ENCODE data around the gene SEH1L.
A peak's percentile ranks its signal among the peaks of the same experiment; 100 is the strongest.
"Not testable (repeated sequence)": the region's sequence is repeated elsewhere in the genome, so short reads cannot be mapped to it uniquely, and the experiment has no call there.

The SEH1L gene, protein sequence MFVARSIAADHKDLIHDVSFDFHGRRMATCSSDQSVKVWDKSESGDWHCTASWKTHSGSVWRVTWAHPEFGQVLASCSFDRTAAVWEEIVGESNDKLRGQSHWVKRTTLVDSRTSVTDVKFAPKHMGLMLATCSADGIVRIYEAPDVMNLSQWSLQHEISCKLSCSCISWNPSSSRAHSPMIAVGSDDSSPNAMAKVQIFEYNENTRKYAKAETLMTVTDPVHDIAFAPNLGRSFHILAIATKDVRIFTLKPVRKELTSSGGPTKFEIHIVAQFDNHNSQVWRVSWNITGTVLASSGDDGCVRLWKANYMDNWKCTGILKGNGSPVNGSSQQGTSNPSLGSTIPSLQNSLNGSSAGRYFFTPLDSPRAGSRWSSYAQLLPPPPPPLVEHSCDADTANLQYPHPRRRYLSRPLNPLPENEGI

GRCh38 chr18:12947285-12948049 is at the start of gene SEH1L:
Gene SEH1L, plus strand, starts transcription at chr18:12948011. Its CDS starts 111 bp downstream, at chr18:12948122.
- Histone ChIP-seq H3K4me3 (ENCODE audit: low read depth, low read length) (peak within 1 kb of the TSS; percentile 89), H3K36me3 (ENCODE audit: control insufficient read depth, insufficient read depth, low read length) (no peaks in the 10 kb centered on the region), H3K4me1 (ENCODE audit: control insufficient read depth, insufficient read depth, low read length) (no peaks in the 10 kb centered on the region), H3K9ac (ENCODE audit: low read depth, low read length) (peak within 1 kb of the TSS; percentile 68), H3K9me3 (ENCODE audit: control insufficient read depth, insufficient read depth, low read length) (no peaks in the 10 kb centered on the region), H3K27me3 (ENCODE audit: control insufficient read depth, insufficient read depth, low read length) (no peaks in the 10 kb centered on the region)

GRCh38 chr18:12901208-12901607 is 46.6 kb upstream of the SEH1L start:
- H3K27me3 ChIP-seq (ENCODE audit: control insufficient read depth, insufficient read depth, low read length): not testable (repeated sequence)

DNA sequence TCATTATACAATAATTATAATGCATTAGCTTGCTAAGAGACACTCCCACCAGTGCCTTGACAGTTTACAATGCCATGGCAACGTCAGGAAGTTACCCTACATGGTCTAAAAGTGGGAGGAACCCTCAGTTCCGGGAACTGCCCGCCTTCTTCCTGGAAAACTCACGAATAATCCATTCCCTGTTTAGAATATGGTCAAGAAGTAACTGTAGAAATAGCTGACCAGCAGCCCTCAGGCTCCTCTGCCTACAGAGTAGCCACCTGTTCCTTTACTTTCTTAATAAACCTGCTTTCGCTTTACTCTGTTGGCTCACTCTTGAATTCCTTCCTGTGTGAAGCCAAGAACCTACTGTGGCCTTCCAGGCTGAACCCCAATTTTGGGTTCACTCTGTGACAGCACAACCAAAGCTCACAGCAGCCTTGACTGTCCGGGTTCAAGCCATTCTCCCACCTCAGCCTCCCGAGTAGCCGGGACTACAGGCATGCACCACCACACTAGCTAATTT is 43.7 kb upstream of the SEH1L start:
- H3K27me3 ChIP-seq (ENCODE audit: control insufficient read depth, insufficient read depth, low read length): no peaks in the 10 kb centered on the region
- no peaks in the 10 kb centered on the region for H3K36me3 ChIP-seq (ENCODE audit: control insufficient read depth, insufficient read depth, low read length)
- no peak overlapping the region for H3K4me3 ChIP-seq (ENCODE audit: low read depth, low read length)
- no peaks in the 10 kb centered on the region for H3K9me3 ChIP-seq (ENCODE audit: control insufficient read depth, insufficient read depth, low read length)
- no peaks in the 10 kb centered on the region for H3K4me1 ChIP-seq (ENCODE audit: control insufficient read depth, insufficient read depth, low read length)
- H3K9ac ChIP-seq (ENCODE audit: low read depth, low read length): no peak overlapping the region

More at GRCh38 chr18:12901208-12901607, 46.6 kb upstream of the SEH1L start:
- H3K9me3 ChIP-seq (ENCODE audit: control insufficient read depth, insufficient read depth, low read length); H3K36me3 ChIP-seq (ENCODE audit: control insufficient read depth, insufficient read depth, low read length); H3K9ac ChIP-seq (ENCODE audit: low read depth, low read length); H3K4me1 ChIP-seq (ENCODE audit: control insufficient read depth, insufficient read depth, low read length); H3K4me3 ChIP-seq (ENCODE audit: low read depth, low read length): not testable (repeated sequence)

DNA sequence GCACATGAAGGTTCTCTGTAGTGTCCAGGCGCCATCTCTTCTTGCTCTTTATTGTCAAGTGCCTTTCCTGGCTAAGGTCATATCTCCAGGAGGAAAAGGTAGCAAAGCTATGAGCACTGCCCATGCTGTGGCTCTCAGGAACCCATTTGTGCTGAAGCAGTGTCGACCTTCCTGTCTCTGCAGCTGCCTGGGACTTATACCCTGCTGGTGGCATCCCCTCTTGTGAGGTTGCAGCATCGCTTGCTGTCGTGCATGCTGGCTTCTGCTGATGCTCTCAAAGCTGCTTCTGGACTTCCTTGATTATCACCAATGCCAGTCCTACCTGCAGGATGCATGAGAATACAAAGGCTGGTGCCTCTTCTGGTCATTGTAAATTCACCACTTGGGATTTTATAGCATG is 41.7 kb upstream of the SEH1L start:
- Histone ChIP-seq H3K4me3 (ENCODE audit: low read depth, low read length) (no peak overlapping the region), H3K36me3 (ENCODE audit: control insufficient read depth, insufficient read depth, low read length) (no peaks in the 10 kb centered on the region)

GRCh38 chr18:12906773-12907172 is 41.0 kb upstream of the SEH1L start:
- Histone ChIP-seq H3K4me1 (ENCODE audit: control insufficient read depth, insufficient read depth, low read length) (no peaks in the 10 kb centered on the region), H3K9ac (ENCODE audit: low read depth, low read length) (no peak overlapping the region), H3K4me3 (ENCODE audit: low read depth, low read length) (no peak overlapping the region), H3K36me3 (ENCODE audit: control insufficient read depth, insufficient read depth, low read length) (no peaks in the 10 kb centered on the region), H3K27me3 (ENCODE audit: control insufficient read depth, insufficient read depth, low read length) (no peaks in the 10 kb centered on the region), H3K9me3 (ENCODE audit: control insufficient read depth, insufficient read depth, low read length) (no peaks in the 10 kb centered on the region)

More for the DNA sequence above, 41.7 kb upstream of the SEH1L start:
- Histone ChIP-seq H3K9ac (ENCODE audit: low read depth, low read length) (no peak overlapping the region), H3K27me3 (ENCODE audit: control insufficient read depth, insufficient read depth, low read length) (no peaks in the 10 kb centered on the region), H3K9me3 (ENCODE audit: control insufficient read depth, insufficient read depth, low read length) (no peaks in the 10 kb centered on the region), H3K4me1 (ENCODE audit: control insufficient read depth, insufficient read depth, low read length) (no peaks in the 10 kb centered on the region)

DNA sequence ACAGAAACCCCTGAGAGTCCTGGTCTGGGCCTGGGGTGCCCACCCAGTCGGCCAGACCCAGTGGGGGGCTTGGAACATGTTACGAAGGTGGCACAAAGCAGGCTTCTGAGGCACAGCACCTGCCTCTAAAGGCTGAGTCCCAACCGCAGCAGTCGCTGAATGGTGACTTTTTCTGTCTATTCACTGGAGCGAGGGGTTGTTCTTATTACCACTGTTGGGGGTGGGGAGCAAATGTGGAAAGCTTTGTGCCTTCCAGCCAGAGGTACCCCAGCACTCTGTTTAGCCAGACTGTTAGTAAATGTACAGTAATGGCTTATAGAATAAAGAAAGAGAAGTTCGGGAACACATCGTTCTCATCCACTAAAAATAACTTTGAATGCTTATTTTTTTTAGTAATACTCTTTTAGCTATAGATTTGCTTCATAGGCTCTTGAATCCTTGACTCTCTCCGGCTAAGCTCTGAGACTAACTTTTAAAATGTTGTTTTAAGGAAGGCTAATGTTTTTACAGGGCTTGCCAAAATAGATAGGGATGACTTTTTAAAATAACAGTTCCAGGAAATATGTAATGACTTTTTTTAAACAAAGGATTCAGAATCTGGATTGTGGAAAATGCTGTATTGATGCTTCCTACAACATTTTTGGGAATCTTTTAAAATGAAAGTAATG is 40.4 kb upstream of the SEH1L start:
- Histone ChIP-seq H3K27me3 (ENCODE audit: control insufficient read depth, insufficient read depth, low read length) (no peaks in the 10 kb centered on the region), H3K4me1 (ENCODE audit: control insufficient read depth, insufficient read depth, low read length) (no peaks in the 10 kb centered on the region), H3K4me3 (ENCODE audit: low read depth, low read length) (no peak overlapping the region), H3K9ac (ENCODE audit: low read depth, low read length) (no peak overlapping the region), H3K36me3 (ENCODE audit: control insufficient read depth, insufficient read depth, low read length) (no peaks in the 10 kb centered on the region), H3K9me3 (ENCODE audit: control insufficient read depth, insufficient read depth, low read length) (no peaks in the 10 kb centered on the region)

- Histone ChIP-seq H3K9me3 (ENCODE audit: control insufficient read depth, insufficient read depth, low read length) (no peaks in the 10 kb centered on the region), H3K4me3 (ENCODE audit: low read depth, low read length) (no peak overlapping the region), H3K4me1 (ENCODE audit: control insufficient read depth, insufficient read depth, low read length) (no peaks in the 10 kb centered on the region), H3K36me3 (ENCODE audit: control insufficient read depth, insufficient read depth, low read length) (no peaks in the 10 kb centered on the region), H3K27me3 (ENCODE audit: control insufficient read depth, insufficient read depth, low read length) (no peaks in the 10 kb centered on the region), H3K9ac (ENCODE audit: low read depth, low read length) (no peak overlapping the region)
Measured at GRCh38 chr18:12908706-12909105, 39.1 kb upstream of the SEH1L start.

- Histone ChIP-seq H3K9me3 (ENCODE audit: control insufficient read depth, insufficient read depth, low read length) (no peaks in the 10 kb centered on the region), H3K27me3 (ENCODE audit: control insufficient read depth, insufficient read depth, low read length) (no peaks in the 10 kb centered on the region), H3K4me1 (ENCODE audit: control insufficient read depth, insufficient read depth, low read length) (no peaks in the 10 kb centered on the region), H3K4me3 (ENCODE audit: low read depth, low read length) (no peak overlapping the region), H3K9ac (ENCODE audit: low read depth, low read length) (no peak overlapping the region), H3K36me3 (ENCODE audit: control insufficient read depth, insufficient read depth, low read length) (no peaks in the 10 kb centered on the region)
Measured at GRCh38 chr18:12911025-12911928, 36.5 kb upstream of the SEH1L start.

DNA sequence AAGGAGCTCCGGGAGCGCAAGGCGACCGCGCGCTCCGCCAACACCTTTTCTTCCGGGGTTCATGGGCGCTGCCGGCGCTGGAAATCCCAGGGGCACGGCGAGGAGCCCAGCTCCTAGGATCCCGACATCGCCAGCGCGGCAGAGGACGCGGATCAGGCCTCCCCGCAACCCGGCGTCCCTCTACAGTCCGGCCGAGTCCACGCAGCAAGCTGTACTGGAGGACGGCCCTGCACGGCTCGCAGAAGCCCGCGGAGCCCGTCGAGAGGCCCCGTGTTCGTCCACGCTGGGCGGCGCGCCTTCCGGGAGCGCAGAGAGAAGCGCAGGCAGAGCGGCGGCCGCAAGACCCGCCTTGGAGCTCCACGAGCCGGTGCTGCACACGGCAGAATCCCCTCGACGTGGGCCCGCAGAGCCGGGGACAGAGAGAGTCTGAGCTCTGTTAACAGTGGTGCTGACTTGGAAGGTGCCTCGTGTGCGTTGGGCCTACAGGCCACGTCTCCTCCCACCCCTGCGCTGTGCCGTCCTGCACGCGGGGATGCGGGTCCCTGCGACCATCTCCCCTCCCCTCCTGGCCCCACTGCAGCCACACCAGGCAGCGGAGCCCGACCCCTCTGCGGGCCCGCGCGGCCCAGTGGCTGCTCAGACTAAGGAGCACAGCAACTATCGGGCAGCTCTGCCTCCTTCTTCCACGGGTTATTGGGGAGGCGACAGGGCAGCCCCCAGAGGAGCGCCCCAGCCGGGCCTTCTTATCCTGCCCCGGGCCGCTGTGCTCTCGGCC is 35.7 kb upstream of the SEH1L start:
- Histone ChIP-seq H3K4me1 (ENCODE audit: control insufficient read depth, insufficient read depth, low read length) (no peaks in the 10 kb centered on the region), H3K36me3 (ENCODE audit: control insufficient read depth, insufficient read depth, low read length) (no peaks in the 10 kb centered on the region), H3K9me3 (ENCODE audit: control insufficient read depth, insufficient read depth, low read length) (no peaks in the 10 kb centered on the region), H3K4me3 (ENCODE audit: low read depth, low read length) (no peak overlapping the region), H3K9ac (ENCODE audit: low read depth, low read length) (no peak overlapping the region), H3K27me3 (ENCODE audit: control insufficient read depth, insufficient read depth, low read length) (no peaks in the 10 kb centered on the region)

- Histone ChIP-seq H3K9ac (ENCODE audit: low read depth, low read length) (no peak overlapping the region), H3K4me1 (ENCODE audit: control insufficient read depth, insufficient read depth, low read length) (no peaks in the 10 kb centered on the region), H3K27me3 (ENCODE audit: control insufficient read depth, insufficient read depth, low read length) (no peaks in the 10 kb centered on the region), H3K36me3 (ENCODE audit: control insufficient read depth, insufficient read depth, low read length) (no peaks in the 10 kb centered on the region), H3K9me3 (ENCODE audit: control insufficient read depth, insufficient read depth, low read length) (no peaks in the 10 kb centered on the region), H3K4me3 (ENCODE audit: low read depth, low read length) (no peak overlapping the region)
Measured at GRCh38 chr18:12921178-12921577, 26.6 kb upstream of the SEH1L start.

Data from iPS-15b (cell line).